ENCODE measurements around the gene MGAT5B.

The MGAT5B gene

DNA sequence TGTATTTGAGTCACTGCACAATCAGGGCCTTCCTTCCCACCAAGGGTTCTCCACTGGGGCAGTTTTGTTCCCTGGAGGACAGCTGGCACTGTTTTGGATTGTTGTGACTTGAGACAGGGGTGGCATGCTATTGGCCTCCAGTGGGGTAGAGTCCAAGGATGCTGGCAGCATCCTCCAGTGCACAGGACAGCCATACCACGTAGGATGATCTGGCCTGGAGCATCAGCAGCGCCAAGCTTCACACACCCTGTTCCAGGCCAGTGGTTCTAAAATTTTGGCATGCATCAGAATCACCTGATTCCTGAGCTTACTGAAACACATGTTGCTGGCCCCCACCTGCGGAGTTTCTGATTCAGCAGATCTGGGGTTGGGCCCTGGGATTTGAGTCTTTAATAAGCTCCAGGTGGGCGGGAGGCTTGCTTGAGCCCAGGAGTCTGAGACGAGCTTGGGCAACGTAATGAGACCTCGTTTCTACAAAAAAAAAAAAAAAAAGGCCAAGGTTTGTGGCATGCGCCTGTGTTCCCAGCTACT is 83.2 kb downstream of the MGAT5B start:
- TF ChIP-seq, protein P1, sequence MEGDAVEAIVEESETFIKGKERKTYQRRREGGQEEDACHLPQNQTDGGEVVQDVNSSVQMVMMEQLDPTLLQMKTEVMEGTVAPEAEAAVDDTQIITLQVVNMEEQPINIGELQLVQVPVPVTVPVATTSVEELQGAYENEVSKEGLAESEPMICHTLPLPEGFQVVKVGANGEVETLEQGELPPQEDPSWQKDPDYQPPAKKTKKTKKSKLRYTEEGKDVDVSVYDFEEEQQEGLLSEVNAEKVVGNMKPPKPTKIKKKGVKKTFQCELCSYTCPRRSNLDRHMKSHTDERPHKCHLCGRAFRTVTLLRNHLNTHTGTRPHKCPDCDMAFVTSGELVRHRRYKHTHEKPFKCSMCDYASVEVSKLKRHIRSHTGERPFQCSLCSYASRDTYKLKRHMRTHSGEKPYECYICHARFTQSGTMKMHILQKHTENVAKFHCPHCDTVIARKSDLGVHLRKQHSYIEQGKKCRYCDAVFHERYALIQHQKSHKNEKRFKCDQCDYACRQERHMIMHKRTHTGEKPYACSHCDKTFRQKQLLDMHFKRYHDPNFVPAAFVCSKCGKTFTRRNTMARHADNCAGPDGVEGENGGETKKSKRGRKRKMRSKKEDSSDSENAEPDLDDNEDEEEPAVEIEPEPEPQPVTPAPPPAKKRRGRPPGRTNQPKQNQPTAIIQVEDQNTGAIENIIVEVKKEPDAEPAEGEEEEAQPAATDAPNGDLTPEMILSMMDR (IDR thresholded peaks at IDR 0.05) = no peak

DNA sequence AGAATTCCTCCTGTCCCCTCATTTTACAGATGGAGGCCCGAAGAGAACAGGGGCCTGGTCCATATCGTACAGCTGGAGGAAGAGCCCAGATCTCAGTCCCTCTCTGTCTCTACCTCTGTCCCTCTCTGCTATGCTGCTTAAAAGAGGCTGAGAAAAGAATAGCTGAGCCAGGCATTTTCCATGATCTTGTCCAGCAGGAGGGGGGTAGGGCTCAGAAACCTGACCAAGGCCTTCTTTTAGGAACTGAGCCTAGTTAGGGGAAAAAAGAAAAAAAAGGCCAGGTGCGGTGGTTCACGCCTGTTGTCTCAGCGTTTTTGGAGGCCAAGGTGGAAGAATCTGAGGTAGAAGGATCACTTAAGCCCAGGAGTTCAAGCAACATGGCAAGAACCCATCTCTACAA is 84.2 kb downstream of the MGAT5B start:
- TF ChIP-seq, protein P1 (IDR thresholded peaks at IDR 0.05) = no peak

DNA sequence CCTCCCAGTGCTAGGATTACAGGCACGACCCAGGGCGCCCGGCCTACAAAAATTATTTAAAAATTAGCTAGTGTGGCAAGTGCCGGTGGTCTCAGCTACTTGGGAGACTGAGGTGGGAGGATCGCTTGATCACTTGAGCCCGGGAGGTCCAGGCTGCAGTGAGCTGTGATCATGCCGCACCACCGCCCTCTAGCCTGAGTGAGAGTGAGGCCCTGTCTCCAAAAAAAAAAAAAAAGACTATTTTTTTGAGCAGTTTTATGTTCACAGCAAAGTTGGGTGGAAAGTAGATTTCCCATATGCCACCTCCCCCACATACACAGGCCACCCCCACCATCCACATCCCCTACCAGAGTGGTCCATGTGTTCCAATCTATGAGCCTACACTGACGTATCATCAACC is 84.9 kb downstream of the MGAT5B start:
- TF ChIP-seq, protein P1 (IDR thresholded peaks at IDR 0.05) = no peak

DNA sequence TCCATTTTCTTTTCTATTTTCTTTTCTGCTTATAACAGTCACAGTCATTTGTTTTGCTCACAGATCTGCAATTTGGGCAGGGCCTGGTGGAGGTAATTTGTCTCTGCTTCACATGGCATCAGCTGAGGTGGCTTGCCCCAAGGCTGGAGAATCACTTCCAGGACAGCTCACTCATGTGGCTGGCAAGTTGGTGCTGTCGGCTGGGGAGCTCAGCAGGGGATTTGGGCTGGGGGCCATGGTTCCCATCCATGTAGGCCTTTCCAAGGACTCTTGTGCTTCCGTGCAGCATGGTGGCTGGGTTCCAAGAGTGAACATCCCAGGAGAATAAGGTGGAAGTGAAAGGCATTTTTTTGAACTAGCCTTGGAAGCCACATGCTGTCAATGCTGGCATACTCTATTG is 85.7 kb downstream of the MGAT5B start:
- TF ChIP-seq, protein P1 (IDR thresholded peaks at IDR 0.05) = no peak

DNA sequence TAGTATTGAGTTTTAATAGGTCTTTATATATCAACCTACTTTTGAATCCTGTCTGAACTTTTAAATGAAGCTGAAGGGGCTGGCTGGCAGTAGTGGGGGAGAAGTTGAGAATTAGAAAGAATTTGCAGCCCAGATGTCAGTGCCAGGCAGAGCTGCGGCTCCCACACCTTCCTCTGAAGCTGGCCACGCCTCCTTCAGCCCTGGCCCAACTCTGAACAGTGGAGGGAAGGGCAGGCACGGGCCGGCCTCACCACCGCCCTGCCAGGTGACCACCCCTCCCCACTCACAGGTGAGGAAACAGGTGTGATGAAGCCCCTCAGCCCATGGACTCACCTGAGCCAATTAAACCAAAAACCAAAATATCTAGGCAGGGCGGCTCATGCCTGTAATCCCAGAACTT is 87.0 kb downstream of the MGAT5B start:
- TF ChIP-seq, protein P1 (IDR thresholded peaks at IDR 0.05) = no peak

DNA sequence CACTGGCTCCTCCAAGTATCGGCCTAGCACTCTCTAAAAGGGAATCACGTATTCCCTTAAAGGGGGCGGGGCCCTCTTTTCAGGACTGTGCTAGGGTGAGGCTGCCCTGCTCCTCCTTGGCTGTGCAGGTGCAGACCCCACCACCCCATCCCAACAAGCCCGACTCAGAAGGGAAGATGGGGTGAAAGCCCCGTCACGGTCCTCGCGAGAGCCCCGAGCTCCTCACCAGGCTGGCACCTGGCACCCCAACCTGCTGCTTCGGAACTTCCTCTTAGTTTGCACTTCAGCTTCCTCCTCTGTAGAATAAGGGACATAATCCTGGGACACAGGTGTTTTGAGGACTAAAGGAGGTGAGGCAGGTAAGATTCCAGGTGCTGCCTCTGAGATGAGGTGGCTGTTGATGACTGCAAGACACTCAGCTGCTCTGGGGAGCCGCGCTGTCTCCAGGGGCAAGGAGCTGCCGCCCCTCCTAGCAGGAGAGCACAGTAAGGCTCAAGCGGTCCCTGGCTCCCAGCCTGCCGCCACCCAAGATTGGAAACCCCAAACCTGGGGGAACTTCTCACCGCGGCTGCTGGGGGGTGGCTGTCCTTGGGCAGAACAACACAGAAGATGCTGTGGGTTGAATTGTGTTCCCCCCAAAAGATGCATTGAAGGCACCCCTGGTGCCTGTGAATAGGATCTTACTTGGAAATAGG is 88.8 kb downstream of the MGAT5B start:
- TF ChIP-seq, protein P1 (IDR thresholded peaks at IDR 0.05) = no peak

DNA sequence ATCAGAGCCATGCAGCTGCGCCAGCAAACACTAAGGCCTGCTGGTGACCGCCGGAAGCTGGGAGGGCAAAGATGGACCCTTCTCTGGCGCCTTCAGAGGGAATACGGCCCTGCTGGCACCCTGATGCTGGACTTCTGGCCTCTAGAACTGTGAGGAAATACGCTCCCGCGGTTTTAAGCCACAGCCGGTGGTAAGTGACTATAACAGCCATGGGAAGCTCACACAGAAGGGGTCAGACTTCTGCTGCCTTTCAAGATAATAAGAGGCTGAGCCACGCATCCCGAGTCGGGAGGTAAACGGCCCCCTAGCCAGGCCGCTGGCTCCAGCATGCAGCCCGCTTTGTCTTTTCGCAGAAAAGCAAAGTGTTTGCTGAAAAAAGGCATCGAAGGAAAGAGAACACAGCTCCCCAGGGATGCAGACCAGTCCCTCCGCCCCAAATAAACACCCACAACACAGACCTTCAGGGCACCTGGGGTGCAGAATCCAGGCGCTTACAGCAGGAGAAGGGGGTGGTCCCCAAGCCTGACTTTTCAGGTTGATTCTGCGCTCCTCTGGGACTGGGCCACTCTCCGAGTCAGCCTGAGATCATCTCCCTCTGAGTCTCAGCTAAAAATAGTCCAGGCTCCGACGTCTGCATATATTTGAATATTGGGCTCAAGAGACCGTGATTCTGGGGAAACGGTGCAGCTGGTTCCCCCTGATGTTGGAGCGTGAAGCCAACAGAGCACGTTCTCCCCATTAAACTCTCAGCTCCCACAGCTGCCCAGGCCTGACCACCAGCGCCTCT is 89.7 kb downstream of the MGAT5B start:
- TF ChIP-seq, protein P1 (IDR thresholded peaks at IDR 0.05) = no peak

All from LNCAP (cell line).